Left ventricle myocardium superior (tissue), 1 donor: ENCODE results near the gene HARS1. TPM values are rescaled to one million over a fixed set of nuclear protein-coding genes. Genes with fewer than 3 reads are reported as not detected.
A peak's percentile ranks its signal among the peaks of the same experiment; 100 is the strongest.
"Not testable (repeated sequence)": the region's sequence is repeated elsewhere in the genome, so short reads cannot be mapped to it uniquely, and the experiment has no call there.

Experiments
- ATAC-seq: fragments of 200-7000 bp; cut with Tn5 transposase; one replicate; pipeline ENCODE4 v1.9.1; 2020; ENCODE audit warnings: mild to moderate bottlenecking, moderate library complexity
- DNase-seq: peaks from one replicate; pipeline ENCODE4 v3.0.0-alpha.2; 2020
- intact Hi-C: fragments of 100-400 bp; cut with micrococcal nuclease; formaldehyde crosslinking; loops from one replicate; pipeline ENCODE4 v1.11.0; 2022
- long read RNA-seq: library from polyadenylated mRNA; unstranded; transcript quantifications from one replicate; pipeline ENCODE4 v2.0.0, GENCODE V29; 2021
- total RNA-seq: library from RNA; stranded (reverse); fragmentation: NEBNext Ultra II Directional; extraction: Animal tissue kit (Norgen Biotek cat#: 25700); gene quantifications from one replicate; pipeline ENCODE4 v1.2.1, GENCODE V29; 2021
- donor health status: DM: no; HTN: yes; CAD: no; lungs with severe emphysema.

HARS1 gene, protein sequence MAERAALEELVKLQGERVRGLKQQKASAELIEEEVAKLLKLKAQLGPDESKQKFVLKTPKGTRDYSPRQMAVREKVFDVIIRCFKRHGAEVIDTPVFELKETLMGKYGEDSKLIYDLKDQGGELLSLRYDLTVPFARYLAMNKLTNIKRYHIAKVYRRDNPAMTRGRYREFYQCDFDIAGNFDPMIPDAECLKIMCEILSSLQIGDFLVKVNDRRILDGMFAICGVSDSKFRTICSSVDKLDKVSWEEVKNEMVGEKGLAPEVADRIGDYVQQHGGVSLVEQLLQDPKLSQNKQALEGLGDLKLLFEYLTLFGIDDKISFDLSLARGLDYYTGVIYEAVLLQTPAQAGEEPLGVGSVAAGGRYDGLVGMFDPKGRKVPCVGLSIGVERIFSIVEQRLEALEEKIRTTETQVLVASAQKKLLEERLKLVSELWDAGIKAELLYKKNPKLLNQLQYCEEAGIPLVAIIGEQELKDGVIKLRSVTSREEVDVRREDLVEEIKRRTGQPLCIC
- total RNA-seq = 36.7 TPM
- long read RNA-seq, transcript HARS-215 (13 exons, 1,945 nt) = major isoform, 76 of 84 reads
- long read RNA-seq, partial matches to known transcripts = 3 of 84 reads
- long read RNA-seq, other reads (novel, unspliced or antisense) = 2 of 84 reads

DNA sequence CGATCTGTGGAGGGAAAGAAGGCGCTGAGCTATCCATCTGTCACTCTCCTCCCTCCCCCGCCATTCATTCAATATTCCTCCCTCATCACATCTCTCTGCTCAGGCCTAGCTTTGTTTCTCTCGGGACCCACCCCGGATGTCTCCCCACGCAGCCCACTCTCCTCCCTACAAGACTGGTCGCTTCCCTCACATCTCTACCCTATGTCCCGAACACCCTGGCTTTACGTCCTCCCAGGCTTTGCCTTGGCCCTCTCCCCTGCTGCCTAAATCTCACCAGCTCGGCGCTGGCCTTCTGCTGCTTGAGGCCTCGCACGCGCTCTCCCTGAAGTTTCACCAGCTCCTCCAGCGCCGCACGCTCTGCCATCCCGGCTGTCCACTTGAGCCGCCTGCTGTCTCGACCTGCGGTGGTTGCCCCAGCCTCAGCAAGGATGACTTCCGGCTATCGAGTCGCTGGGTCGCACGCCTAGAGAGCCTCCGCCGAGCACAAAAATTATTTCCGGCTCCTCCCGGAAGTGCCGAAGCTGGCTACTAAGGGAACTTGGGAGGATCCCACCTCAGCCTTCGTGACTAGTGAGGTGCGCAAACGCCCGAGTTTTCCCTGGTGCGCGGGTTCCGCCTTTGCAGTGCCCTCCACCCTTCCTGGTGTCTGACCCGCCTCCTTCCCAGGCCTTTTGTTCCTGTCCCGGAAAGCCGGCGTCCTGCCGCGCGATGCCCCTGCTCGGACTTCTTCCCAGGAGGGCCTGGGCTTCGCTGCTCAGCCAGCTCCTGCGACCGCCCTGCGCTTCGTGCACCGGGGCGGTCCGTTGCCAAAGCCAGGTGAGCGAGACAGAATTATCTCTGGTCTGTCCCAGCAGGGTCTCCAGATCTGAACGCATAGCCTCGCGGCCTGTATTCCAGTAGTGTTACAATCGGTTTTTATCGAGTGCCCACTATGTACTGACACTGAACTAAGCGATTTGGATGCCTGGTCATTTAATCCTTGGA is at the start of gene HARS1, which contains the start of gene HARS2:
Gene HARS1, minus strand, starts transcription at position 430 of the 984 bp plus-strand sequence. Its CDS starts 66 bp downstream, at position 364.
Gene HARS2, plus strand, starts transcription at position 515 of the 984 bp plus-strand sequence. Its CDS starts 194 bp downstream, at position 709.
- intact Hi-C loops = no loop called here
- ATAC-seq = peak; percentile 98
- peak; percentile 91 for DNase-seq

DNA sequence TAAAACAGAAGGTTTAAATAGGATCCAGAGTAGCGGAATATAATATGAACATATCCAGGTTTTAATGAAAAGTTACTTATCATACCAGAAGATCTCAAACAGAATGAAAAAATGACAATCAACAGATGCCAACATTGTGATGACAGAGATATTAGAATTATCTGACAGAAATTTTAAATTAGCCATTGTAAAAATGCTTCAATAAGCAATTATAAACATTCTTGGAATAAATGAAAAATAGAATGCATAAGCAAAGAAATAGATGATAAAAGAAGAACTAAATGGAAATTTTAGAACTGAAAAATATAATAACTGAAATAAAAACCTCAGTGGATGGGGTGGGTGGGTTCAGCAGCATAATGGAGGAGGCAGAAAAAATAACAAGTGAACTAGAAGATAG is 46.3 kb upstream of the HARS1 start:
- intact Hi-C loops = no loop called here
- ATAC-seq (no peak), DNase-seq (no peak)

DNA sequence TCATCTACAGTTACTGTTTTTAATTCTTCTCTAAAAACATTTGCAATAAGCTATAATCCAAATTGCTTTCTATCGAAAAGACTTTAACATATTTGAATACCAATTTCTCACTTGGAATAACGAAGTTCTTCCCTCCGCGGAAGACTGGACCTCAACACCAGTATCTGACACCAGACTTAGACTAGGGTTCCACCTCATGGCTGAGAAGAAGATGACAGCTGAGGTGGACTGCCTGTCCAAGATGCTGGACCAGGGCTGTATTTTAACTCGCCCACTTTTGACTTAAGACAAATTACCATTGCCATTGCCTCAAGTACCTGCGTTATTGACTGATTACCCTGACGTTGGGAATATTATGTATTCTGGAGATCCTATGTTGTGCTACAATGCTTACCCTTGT is 43.2 kb upstream of the HARS1 start:
- DNase-seq (no peak), ATAC-seq (peak; percentile 62)
- intact Hi-C loops = no loop called here

DNA sequence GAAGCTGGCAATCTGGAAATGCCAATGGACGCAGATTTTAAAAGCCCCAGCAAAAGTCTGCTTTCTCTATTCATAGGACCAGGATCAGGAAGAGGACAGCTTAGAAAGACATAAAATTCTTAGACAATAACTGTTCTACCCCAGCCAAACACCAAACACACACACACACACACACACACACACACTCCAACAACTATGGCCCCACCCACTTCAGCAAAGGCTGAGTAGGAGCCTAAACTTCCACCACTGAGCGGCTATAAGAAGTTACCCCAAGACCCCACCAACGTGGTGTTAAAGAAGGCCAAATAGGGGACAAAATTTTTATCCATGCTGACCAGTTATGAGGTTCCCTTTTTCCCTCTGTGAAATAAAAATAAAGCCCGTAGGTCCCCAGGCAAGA is 41.9 kb upstream of the HARS1 start:
- intact Hi-C loops = no loop called here
- no peak for DNase-seq
- no peak for ATAC-seq

DNA sequence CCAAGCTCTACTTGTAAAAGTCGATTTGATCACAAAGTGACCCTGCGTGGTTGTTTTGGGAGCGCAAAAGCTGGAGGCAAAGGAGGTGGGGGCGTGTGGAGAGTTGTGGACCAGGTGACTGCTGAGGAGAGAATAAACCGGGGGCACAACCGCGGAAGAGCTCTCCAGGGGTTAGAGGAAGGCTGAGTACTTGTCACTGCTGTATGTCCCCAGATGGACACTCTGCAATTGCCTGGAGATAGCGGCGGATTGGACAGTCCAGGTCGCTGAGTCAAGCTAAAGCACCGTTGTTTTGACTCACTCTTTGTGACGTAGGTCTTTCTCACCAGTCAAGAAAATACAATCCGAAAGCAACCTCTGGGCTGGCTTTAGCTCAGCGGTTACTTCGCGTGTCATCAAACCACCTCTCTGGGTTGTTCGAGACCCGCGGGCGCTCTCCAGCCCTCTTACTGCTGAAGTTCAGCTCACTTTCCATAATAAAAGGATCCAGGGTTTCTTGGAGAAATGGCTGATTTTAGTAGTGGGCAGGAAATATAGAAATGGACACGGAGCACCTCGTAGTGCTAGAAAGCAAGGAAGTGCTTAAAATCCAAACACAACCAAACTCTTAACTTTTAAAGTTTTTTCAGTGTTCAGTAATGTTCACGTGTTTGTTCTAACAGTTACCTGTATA is 34.8 kb upstream of the HARS1 start:
- intact Hi-C loops = no loop called here
- DNase-seq (peak; percentile 42), ATAC-seq (peak; percentile 64)

DNA sequence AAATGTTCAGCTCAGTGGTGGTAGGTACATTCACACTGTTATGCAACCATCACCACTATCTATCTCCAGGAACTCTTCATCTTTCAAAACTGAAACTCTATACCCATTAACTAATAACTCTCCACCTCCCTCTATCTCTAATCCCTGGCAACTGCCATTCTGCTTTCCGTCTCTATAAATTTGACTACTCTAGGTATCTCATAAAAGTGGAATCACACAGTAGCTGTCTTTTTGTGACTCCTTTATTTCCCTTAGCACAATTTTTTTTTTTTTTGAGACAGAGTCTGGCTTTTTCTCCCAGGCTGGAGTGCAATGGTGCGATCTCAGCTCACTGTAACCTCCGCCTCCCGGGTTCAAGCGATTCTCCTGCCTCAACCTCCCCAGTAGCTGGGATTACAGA is 30.2 kb upstream of the HARS1 start:
- intact Hi-C loops = not testable (repeated sequence)

DNA sequence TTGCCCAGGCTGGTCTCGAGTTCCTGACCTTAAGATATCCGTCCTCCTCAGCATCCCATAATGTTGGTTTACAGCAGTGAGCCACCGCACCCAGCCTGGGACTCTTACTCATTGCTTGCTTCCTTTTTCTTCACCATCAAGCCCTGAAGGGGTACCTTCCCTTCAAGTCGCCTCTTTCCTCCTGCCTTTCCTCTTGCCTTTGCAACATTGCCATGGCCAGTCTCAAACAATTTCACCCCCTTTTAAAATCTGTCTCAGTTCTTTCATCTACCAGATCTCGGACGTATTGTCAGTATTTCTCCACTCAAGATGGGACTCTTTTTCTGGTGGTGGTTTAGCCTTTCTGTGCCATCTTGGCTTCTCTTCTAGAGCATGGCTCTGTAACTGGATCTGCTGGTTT is 29.6 kb upstream of the HARS1 start:
- ATAC-seq, intact Hi-C loops, DNase-seq: not testable (repeated sequence)

More for the DNA sequence above, 30.2 kb upstream of the HARS1 start:
- ATAC-seq, DNase-seq: not testable (repeated sequence)

DNA sequence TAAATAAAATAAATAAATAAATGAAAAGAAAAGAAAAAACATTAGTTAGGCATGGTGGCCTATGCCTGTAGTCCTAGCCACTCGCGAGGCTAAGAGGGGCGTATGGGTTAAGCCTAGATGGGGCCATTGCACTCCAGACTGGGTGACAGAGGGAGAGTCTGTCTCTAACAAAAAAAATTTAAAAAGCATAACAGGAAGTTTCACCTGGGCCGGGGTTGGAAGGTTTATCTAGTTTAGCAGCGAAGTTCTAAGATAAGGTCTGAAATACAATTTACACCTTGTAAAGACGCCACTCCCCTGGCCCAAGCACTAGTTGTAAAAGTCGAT is 27.1 kb upstream of the HARS1 start:
- DNase-seq (no peak), ATAC-seq (no peak)
- intact Hi-C loops = no loop called here

DNA sequence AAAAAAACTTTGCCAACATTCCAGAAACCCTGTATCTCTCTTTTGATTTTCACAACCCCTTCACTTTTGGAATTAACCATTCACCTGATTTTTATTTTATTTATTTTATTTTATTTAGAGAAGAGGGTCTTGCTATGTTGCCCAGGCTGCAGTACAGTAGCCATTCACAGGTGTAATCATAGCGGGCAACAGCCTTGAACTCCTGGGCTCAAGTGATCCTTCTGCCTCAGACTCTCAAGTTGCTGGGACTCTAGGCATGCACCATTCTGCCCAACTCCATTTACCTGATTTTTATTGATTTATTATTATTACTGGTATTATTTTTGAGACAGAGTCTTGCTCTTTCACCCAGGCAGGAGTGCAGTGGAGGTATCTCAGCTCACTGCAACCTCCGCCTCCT is 25.1 kb upstream of the HARS1 start:
- intact Hi-C loops, DNase-seq, ATAC-seq: not testable (repeated sequence)

DNA sequence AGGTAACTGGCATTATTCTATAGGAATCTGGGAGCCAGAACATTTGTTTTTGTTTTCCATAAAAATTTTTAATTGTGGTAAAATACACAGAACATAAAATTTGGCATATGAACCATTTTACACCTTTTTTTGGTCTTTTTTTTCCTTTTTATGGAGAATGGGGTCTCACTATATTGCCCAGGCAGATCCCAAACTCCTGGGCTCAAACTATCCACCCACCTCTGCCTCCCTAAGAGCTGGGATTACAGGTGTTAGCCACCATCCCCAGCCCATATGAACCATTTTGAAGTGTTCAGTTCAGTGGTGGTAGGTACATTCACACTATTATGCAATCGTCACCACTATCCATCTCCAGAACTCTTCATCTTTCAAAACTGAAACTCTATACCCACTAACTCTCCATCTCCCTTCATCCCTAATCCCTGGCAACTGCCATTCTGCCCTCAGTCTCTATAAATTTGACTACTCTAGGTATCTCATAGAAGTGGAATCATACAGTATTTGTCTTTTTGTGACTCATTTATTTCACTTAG is 22.5 kb upstream of the HARS1 start:
- DNase-seq (no peak), ATAC-seq (no peak)
- intact Hi-C loops = no loop called here

DNA sequence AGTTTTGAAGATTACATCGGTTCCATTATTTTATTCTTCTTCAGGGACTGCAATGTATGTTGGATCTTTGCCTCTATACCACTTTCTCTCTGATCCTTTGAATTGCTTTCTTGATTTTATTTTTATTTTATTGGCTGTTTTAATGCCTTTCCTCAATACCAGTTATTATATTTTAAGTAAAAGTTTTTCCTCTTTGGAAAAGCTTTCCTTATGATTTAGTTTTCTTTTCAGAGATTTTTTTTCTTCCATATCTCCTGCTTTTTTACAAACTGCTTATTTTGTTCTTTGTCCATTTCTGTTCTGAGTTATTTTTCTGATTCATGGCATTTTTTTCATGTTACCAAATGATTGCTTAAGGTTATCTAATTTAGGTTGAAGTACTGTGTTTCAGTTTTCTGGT is 20.6 kb upstream of the HARS1 start:
- ATAC-seq = no peak
- intact Hi-C loops = no loop called here
- DNase-seq = no peak

DNA sequence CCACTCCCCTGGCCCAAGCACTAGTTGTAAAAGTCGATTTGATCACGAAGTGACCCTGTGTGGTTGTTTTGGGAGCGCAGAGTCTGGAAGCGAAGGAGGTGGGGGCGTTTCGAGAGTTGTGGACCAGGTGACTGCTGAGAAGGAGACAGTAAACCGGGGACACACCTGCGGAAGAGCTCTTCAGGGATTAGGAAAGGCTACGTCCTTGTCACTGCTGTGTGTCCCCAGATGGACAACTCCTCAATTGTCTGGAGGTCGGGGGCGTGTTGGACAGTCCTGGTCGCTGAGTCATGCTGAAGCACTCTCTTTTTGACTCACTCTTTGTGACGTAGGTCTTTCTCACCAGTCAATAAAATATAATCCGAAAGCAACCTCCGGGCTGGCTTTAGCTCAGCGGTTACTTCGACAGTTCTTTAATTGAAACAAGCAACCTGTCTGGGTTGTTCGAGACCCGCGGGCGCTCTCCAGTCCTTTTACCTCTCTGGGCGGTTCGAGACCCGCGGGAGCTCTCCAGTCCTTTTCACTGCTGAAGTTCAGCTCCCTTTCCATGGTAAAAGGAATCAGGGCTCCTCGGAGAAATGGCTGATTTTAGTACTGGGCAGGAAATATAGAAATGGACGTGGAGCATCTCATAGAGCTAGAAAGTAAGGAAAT is 19.9 kb upstream of the HARS1 start:
- peak; percentile 93 for ATAC-seq
- intact Hi-C loops = no loop called here
- DNase-seq = peak; percentile 88

DNA sequence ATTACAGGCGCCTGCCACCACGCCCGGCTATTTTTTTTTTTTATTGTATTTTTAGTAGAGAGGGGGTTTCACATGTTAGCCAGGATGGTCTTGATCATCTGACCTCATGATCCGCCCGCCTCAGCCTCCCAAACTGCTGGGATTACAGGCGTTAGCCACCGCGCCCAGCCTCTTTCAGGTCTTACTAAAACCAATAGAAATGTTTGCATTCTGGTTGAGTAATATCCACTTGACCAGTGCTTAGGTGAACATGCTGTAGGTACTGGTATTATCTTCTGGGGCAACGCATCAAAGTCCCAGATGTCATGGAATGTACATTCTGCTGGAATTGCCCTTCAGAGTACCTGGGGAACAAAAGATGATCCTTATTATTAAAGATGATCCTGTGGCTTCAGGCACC is 17.6 kb upstream of the HARS1 start:
- intact Hi-C loops, ATAC-seq, DNase-seq: not testable (repeated sequence)

DNA sequence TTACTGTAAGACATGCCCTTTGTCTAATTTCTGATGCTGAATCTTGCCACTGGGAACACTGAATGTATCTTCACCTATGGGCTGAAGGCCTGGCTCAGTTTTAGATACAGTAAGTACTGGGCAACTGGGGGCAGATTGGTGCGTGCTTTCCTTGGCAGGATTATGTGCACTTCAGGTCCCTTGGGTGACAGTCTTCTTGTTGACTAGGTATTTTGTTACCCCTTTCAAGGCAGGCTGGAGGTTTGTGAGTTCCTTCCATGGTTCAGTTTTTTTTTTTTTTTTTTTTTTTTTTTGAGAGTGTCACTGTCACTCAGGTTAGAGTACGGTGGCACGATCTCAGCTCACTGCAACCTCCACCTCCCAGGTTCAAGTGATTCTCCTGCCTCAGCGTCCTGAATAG is 16.6 kb upstream of the HARS1 start:
- ATAC-seq = no peak
- intact Hi-C loops = no loop called here
- no peak for DNase-seq

DNA sequence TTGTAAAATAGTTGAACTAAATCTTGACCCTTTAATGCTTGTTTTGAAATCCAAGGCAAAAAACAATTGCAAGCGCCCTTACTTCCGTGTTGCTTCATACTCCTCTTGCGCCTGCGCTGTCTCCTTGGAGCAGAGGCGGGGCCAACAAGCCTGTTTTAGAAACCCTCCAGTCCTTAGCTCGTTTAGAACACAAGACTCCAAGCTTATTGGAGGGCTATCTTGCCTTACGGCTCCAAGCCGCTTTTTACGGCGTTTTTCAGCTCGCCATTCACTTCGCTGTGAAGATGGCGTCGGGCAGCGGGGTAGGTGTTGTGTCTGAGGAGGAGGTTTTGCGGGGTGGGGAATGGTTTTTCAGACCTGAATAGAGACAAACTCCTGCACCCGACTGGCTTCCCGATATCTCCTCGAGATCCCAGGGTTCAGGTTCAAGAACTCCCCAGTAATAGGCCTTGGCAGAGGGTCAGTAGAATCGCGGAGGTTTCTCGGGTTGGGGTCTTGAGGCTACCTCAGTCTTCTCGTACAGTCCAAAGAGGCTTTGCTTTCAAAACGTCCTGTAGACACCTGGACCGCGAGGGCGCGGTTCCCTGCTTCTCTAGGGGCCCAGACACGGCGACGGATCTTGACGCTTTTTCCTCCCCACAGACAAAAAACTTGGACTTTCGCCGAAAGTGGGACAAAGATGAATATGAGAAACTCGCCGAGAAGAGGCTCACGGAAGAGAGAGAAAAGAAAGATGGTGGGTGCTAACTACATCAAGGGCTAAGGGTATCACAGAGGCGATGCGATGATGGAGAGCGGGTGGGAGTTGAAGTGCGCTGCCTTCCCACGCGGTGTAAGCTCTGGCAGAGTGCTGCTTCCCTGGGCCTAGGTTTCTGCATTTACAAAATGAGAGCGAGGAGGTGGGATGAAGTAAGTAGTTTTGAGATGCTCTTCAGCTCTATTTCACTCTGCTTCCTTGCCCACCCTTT is 9.3 kb upstream of the HARS1 start, which contains the start of gene ZMAT2:
Gene ZMAT2, plus strand, starts transcription at position 271 of the 968 bp plus-strand sequence. Its CDS starts 14 bp downstream, at position 285.
- ATAC-seq (peak; percentile 99), DNase-seq (peak; percentile 95)
- intact Hi-C loops = no loop called here

DNA sequence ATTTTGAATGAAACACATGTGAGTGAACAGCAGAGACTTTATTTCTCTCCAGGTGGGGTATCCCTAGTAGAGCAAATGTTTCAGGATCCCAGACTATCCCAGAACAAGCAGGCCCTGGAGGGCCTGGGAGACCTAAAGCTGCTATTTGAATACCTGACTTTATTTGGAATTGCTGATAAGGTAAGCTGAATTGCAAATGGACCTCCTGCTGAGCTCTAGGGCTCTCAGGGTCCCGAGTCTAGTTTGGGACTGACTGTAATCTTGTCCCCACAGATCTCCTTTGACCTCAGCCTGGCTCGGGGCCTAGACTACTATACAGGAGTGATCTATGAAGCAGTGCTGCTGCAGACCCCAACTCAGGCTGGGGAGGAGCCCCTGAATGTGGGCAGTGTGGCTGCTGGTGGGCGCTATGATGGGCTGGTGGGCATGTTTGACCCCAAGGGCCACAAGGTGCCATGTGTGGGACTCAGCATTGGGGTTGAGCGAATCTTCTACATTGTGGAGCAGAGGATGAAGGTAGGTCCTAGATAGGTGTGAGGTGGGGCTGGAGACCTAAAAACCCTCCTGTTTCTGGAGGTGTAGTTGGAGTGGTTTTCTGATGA is 5.8 kb upstream of the HARS1 start:
- DNase-seq (no peak), ATAC-seq (no peak)
- intact Hi-C loops = no loop called here

DNA sequence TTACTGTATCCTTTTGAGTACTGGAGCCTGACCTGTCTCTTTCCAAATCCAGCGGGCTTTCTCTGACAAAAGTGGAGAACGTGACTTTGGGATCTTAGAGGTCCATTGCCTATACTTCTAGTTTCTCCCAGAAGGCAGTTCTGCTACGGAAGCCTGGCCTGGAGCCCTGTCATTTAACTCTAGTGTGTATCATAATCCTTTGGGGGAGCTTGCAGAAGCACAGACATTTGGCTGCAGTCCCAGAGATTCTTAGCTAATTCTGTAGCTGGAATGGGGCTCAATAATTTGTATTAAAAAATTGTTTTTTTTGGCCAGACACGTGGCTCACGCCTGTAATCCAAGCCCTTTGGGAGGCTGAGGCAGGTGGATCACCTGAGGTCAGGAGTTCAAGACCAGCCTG is 3.1 kb upstream of the HARS1 start:
- no peak for DNase-seq
- ATAC-seq = no peak
- intact Hi-C loops = no loop called here
